Left renal cortex interstitium (tissue), 4 donors: ENCODE results near the gene SRD5A1. TPM values are rescaled to one million over a fixed set of nuclear protein-coding genes. Genes with fewer than 3 reads are reported as not detected.
"Not testable (repeated sequence)": the region's sequence is repeated elsewhere in the genome, so short reads cannot be mapped to it uniquely, and the experiment has no call there.

ENCODE experiments used
- DNase-seq, 4 donors: peaks; one replicate each; pipeline ENCODE4 v3.0.0-alpha.2; 2013; ENCODE audit warnings: low read depth in 4 of 4, low spot score in 2 of 4, missing footprints in 1 of 4
- polyA plus RNA-seq, 4 donors: library from polyadenylated mRNA; unstranded; fragments of 120-200 nt; gene quantifications; one replicate each; pipeline ENCODE4 v1.2.1, GENCODE V29; 2013; ENCODE audit not compliant: insufficient read length in 4 of 4

The SRD5A1 gene
- polyA plus RNA-seq, 4 donors: 10.7 to 13.5 (median 12.2) TPM

DNA sequence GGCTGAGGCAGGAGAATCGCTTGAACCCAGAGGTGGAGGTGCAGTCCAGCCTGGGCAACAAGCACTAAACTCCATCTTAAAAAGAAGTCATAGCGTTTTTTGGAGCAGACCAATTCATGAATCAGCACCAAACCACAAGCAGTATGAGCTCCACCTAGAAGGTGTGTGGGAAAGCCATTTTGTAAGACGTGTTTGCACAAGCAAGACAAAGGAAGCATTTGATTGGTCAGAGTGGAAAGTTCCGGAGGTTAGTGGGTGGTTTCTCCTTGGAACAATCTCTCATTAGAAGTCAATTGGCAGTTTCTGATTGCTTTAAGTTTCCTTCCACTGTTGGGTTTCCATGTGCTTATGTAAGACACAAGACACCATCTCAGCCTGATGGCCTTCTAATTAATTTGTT lies 5.0 kb downstream of the SRD5A1 start:
- no peak for DNase-seq

DNA sequence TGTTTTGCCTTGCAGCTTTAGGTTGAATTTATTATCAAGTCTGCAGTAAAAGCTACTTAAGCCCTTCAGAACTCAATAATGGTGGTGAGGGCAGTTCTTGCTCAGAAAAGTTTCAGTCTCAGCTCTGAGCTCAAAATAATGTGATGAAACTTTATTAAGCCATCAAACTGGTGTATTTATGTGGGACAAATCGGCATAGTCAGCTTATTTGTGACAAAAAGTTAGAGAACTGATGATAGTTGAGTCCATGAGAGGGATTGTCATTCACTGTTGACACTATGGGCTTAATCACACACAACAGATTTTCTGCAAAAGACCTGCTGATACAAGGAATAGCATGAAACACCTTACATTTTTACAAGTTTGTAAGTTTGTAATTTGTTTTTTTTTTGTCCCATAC lies 9.4 kb downstream of the SRD5A1 start:
- DNase-seq: no peak

- no peak for DNase-seq
Measured at GRCh38 chr5:6644794-6645241, 11.6 kb downstream of the SRD5A1 start.

DNA sequence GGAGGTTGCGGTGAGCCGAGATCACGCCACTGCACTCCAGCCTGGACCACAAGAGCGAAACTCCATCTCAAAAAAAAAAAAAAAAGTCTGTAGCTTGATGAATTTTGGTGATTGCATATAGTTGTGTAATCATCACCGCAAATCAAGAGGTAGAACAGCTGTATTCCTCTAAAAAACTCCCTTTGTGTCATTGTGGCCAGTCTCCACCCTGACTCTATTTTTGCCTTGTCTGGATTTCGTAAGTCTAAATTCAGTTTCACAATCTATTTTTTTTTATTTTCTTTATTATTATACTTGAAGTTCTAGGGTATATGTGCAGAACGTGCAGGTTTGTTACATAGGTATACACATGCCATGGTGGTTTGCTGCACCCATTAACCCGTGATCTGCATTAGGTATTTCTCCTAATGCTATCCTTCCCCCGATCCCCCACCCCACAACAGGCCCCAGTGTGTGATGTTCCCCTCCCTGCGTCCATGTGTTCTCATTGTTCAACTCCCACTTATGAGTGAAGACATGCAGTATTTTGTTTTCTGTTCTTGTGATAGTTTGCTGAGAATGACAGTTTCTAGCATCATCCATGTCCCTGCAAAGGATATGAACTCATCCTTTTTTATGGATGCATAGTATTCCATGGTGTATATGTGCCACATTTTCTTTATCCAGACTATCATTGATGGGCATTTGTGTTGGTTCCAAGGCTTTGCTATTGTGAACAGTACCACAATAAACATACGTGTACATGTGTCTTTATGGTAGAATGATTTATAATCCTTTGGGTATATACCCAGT lies 12.5 kb downstream of the SRD5A1 start:
- not testable (repeated sequence) for DNase-seq

- DNase-seq: no peak
Measured at GRCh38 chr5:6649186-6649585, 15.9 kb downstream of the SRD5A1 start.

DNA sequence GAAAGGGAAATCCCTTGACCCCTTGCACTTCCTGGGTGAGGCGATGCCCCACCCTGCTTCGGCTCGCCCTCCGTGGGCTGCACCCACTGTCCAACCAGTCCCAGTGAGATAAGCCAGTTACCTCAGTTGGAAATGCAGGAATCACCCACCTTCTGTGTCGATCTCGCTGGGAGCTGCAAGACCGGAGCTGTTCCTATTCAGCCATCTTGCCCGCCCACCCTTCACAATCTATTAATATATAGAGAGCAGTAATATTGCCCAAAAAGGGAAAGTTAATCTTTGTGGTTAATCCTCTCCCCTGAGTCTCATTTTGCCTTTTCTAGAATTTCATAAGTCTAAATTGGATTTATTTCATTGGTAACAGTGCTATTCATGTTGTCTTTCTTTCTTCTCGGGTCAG lies 16.4 kb downstream of the SRD5A1 start:
- DNase-seq: no peak

DNA sequence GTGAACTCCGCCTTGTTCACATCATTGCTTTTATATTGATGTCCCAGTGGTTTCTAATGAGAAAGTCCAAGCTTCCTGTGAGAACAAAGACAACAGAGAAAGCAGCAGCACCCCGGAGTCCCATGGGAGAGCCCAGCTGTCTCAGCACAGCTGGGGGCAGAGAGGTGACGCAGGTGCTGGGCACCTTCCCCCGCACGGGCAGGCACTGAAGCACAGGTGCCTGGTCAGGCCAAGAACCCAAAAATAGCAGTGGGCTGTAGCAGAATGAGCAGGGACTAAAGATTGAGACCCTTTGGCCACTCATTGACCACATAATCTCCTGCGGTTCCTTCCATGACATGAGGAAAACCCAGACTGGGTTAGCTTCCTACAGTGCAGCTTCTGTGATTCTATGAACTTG lies 18.8 kb downstream of the SRD5A1 start:
- DNase-seq: no peak

DNA sequence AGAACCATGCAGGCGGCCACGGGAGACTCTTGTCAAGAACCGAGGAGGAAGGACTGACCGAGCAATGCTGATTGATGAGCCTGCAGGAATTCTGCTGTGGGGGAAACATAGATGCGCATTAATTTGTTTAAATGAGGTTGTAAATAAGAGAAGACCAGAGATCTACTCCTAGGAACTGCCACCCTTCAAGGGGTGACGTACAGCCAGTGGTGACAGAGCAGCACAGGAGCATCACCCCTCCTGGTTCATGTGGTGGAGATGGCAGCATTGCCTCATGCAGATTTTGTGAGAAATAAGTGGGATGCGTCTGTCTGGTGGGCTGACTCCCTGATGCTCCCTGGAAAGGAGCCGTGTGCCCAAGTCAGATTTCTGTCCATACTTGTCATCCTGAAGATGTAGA lies 22.2 kb downstream of the SRD5A1 start:
- DNase-seq: no peak

DNA sequence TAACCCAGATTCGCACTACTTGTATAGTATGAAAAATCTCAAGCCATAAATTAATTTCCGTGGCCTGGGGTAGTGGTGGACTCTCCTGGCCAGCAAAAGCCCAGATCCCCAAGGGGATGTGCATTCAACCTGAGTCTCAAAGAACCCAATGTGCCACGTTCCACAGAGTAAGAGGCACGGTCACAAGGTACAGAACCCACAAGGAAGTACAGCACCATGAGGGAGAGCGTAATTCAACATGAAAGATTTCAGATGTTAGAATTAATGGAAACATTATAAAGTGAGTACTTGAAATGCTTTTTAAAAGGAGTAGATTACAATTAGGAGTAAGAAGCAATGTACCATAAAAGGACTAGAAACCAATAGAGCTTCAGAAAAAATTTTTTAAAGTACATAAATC lies 23.4 kb downstream of the SRD5A1 start:
- DNase-seq: no peak

DNA sequence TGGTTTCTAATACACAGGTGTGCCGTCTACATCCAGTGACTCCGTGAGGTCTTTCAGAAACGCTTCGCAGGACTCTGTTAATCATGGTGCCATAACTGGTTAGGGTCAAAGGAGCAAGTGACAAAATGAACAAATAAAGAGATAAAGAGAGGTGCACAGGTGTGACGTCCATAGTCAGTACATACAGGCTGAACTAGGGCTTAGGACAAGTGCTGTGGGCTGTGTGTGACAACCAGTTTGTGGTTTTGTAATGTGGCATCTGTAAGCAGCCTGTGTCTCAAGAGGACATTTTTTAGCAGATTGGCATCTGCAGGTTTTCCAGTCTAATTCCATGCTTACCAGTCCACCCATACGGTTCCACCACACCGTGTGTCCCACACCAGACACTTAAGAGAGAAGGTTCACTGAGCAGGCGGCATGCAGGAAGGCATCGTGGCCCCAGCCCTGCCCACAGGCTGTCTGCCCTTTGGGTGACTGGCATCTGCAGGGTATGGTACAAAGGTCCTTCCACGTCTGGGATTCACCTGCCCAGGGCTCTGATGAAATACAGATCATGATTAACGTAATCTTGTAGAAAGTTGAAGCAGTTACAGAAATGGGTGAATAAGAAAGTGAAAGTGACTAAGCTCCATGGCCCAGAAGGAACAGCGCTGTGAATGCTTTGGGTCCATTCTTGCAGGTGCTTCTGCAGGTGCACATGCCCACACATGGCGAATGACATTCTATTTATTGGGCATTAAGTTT lies 26.9 kb downstream of the SRD5A1 start:
- DNase-seq: no peak

DNA sequence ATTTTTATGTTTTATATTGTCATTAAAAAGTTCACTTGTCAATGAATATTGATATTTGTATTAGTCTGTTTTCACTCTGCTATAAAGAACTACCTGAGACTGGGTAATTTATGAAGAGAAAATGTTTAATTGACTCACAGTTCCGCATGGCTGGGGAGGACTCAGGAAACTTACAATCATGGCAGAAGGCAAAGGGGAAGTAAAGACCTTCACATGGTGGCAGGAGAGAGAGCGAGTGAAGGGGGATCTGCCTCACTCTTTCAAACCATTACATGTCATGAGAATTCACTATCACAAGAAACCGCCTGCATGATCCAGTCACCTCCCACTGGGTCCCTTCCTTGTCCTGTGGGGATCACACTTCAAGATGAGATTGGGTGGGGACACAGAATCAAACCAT lies 27.4 kb downstream of the SRD5A1 start:
- no peak for DNase-seq

DNA sequence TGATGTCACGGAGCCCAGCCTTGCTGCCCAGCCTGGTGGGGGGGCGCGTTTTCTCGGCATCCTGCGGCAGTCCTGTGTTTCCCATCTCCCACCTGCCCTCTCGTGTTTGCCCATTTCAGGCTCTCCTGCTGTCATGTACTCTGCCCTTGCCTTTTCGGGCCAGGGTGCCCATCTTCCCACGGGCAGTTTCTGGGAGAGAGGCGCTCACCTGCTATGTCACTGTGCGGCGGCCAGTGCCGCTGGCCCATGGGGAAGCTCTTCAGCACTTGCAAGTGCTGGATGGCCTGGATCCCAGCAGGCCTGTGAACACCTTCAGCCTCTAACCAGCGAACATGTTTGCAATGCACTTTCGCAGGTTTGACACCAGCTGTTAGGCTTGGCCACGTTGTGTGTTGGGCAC lies 33.5 kb downstream of the SRD5A1 start:
- no peak for DNase-seq

GRCh38 chr5:6667648-6668047 lies 34.4 kb downstream of the SRD5A1 start:
- no peak for DNase-seq

- DNase-seq: not testable (repeated sequence)
Measured at GRCh38 chr5:6668717-6669116, 35.5 kb downstream of the SRD5A1 start.

- no peak for DNase-seq
Measured at GRCh38 chr5:6673031-6673430, 39.8 kb downstream of the SRD5A1 start.

DNA sequence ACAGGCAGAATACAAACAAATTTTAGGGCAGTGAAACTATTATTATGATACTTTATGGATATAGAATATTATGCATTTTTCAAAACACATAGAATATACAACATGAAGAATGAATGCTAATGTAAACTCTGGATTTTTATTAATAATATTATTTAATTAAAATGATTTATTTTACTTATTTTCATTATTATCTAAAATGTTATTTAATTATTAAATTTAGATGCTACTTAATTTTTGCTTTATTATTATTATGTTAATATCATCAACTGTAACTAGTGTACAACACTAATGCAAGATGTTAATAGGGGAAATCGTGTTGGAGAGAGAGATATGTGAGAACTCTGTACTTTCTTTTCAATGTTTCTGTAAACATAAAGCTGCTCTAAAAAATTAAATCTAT lies 40.7 kb downstream of the SRD5A1 start:
- no peak for DNase-seq

DNA sequence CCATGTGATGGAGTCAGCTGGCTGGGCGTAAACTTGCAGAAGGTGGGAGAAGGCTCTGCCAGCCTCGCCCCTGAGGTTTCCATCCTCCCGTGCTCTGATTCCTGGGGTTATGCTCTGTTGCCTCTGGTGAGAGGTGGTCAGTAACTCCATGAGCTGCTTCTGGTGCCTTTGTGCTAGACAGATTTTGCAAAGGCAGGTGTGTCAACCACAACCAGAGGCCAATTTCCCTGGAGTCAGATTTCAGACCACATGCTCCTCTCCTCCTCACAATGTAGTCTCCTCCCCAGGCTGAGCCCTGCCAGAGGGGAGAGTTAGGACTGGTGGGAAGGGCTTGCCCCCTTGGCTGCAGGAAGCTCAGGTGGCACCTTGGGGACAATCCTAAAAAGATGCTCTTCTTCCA lies 41.2 kb downstream of the SRD5A1 start:
- no peak for DNase-seq

DNA sequence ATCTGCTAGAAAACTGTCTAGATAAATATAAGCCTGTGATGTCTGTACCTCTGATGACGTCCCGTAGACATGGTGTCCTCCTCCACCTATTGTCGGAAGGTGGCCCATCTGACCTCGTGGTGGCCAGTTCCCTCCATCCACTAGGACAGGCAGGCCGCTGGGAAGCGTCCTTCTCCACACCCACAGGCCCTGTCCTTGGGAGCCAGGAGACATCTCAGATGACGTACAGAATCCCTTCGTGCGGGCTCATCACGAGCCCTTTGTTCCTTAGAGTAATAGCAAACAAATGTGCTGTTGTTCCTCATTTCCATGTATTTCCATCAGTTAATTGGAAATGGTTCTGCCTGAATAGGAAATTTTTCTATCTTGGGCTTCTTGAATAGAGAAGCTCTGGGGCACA lies 41.6 kb downstream of the SRD5A1 start:
- DNase-seq: no peak

DNA sequence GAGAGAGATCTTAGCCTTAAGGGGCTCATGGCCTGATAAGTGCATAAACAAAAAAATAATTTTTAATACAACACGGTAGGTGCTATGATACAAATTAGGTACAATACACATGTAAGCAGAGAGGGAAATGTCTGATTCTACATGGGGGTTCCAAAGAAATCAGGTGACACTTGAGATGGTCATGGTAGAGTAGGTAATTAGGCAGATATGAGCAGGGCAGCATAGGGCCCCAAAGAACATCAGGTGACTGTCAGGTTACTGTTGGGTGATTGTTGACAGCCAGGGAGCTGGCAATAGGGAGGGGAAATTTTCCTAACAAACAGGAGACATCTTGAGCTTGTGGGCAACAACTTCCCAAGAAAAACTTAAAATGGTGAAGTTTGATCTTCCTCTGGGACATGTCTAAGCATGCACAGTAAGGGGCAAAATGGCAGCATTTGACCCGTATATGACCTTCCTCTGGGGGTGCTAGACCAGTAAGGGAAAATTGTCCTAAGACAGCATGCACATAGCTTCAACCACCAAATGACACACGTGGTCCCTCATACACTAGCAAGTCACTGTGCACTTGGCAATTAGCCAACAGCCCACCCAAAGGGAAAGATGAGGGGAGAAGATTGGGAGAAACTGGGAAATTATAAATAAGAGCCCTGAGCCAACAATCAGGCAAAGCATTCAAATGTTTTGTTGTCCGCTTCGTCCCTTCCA lies 42.7 kb downstream of the SRD5A1 start:
- DNase-seq: no peak

DNA sequence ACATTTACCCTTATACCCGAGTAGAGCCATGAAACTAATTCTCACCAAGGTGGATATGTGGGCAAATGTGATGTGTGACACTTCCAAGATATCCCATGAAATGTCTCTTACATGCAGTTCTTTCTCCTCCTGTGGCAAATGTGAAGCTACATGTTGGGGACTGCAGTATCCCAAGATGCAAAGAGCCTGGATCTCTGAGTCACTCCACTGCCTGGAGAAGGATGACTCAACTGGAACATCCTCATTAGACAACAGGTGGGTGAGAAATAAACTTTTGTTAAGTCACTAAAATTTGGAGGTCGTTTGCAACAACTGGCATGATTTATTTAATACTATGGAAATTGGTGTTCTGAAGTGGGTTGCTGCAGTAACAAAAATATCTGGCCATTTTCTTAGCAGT lies 43.5 kb downstream of the SRD5A1 start:
- no peak for DNase-seq

DNA sequence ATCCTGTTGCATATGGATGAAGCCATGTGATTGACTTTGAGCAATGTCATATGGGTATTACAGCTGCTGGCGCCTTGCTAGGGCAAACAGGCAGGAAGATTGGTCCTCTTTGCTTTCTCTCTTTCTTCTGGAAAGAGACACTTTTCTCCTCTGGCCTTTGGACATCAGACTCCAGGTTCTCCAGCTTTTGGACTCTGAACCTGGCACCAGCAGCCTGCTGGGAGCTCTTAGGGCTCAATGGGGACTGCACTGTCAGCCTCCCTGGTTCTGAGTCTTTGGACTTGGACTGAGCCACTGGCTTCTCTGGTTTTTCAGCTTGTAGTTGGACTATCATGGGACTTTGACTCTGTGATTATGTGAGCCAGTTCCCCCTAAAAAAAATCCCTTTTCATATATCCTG lies 45.1 kb downstream of the SRD5A1 start:
- no peak for DNase-seq

DNA sequence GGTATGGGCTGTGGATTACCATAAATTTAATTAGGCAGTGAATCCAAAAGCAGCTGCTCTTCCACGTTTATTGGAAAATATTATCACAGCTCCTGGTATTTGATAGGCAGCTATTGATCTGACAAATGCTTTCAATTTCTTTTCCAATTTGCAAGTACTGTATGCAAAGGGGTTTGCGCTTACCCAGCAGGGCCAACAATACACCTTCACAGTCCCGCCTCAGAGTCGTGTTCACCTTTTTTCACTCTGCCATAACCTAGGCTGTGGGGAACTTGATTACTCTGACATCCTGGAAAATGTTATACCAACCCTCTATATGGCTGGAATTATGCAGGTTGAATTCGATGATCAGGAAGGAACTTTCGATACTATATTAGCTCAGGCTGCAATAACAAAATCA lies 47.7 kb downstream of the SRD5A1 start:
- no peak for DNase-seq
